Kidney epithelial cell (primary cell): ENCODE data around the gene DPP4. TPM values are rescaled to one million over a fixed set of nuclear protein-coding genes. Genes with fewer than 3 reads are reported as not detected.

Source experiments
- DNase-seq: peaks from one replicate; pipeline ENCODE4 v3.0.0-alpha.2; 2010; ENCODE audit warnings: low read depth
- H3K27me3 ChIP-seq: 2 replicates; pipeline ENCODE4 v1.6.0; 2011; ENCODE audit warnings: low read length; ENCODE audit not compliant: control insufficient read depth, insufficient read depth
- H3K36me3 ChIP-seq: 2 replicates; pipeline ENCODE4 v1.5.1; 2011; ENCODE audit warnings: low read length; ENCODE audit not compliant: control insufficient read depth, insufficient read depth
- H3K4me3 ChIP-seq: 2 replicates; pipeline ENCODE4 v1.5.1; 2011; ENCODE audit warnings: low read depth, mild to moderate bottlenecking, control low read depth, low read length
- CTCF ChIP-seq: IDR thresholded peaks from 2 replicates; pipeline ENCODE4 v1.5.1; 2011; ENCODE audit warnings: mild to moderate bottlenecking, moderate library complexity, low read length, control low read depth, inconsistent platforms; ENCODE audit not compliant: insufficient read depth, poor library complexity, severe bottlenecking
- total RNA-seq: library from RNA; depleted of rRNA; stranded (reverse); fragments of >200 nt; gene quantifications from 2 replicates; pipeline ENCODE4 v1.2.3, GENCODE V29; 2015

DPP4 gene
- total RNA-seq, 1 donor from 2014 or later, result 61.6 TPM

GRCh38 chr2:162060532-162060931, 13.5 kb downstream of the DPP4 start:
- no peak for TF ChIP-seq CTCF
- Histone ChIP-seq H3K36me3 (no peaks in the 10 kb centered on the region), H3K4me3 (no peak overlapping the region), H3K27me3 (no peaks in the 10 kb centered on the region)
- DNase-seq, result no peak

GRCh38 chr2:162058973-162059668, 14.9 kb downstream of the DPP4 start:
- H3K27me3 ChIP-seq, result no peaks in the 10 kb centered on the region
- no peaks in the 10 kb centered on the region for H3K36me3 ChIP-seq
- DNase-seq, result peak; percentile 50
- no peak for TF ChIP-seq CTCF
- H3K4me3 ChIP-seq, result no peak overlapping the region

- DNase-seq, result no peak
- no peak overlapping the region for H3K4me3 ChIP-seq
- no peaks in the 10 kb centered on the region for H3K36me3 ChIP-seq
- no peak for TF ChIP-seq CTCF
- no peaks in the 10 kb centered on the region for H3K27me3 ChIP-seq
These were observed 16.6 kb downstream of the DPP4 start for GRCh38 chr2:162057426-162057825.

DNA sequence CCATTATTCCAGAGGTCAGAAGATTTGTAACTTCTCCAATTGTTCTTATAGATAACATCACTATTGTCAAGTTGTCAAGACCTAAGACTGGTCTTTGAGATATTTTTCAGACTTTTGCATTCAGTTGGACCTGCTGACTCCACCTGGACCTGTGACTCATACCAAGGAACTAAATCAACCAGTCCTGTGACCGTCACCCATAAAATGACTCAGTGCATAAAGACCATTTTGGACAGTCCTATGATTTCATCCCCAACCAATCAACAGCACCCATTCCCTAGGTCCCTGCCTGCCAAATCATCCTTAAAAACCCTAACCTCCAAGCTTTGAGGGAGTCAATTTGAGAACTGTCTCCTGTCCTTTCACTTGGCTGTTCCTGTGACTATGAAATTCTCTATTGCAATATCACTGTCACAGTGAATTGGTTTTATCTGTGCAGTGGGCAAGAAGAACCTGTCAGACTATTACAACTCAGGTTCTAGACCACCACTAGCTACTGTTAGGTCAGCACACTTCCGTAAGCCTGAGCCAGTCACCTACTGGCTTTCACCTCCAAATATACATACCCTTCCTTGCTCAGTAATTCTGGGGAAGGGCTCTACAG, 17.1 kb downstream of the DPP4 start:
- TF ChIP-seq CTCF, result no peak
- Histone ChIP-seq H3K4me3 (no peak overlapping the region), H3K27me3 (no peaks in the 10 kb centered on the region), H3K36me3 (no peaks in the 10 kb centered on the region)
- DNase-seq, result no peak

GRCh38 chr2:162053808-162054155, 20.2 kb downstream of the DPP4 start:
- no peak for DNase-seq
- H3K36me3 ChIP-seq, result no peaks in the 10 kb centered on the region
- H3K27me3 ChIP-seq, result no peaks in the 10 kb centered on the region
- no peak for TF ChIP-seq CTCF
- no peak overlapping the region for H3K4me3 ChIP-seq

- no peaks in the 10 kb centered on the region for H3K27me3 ChIP-seq
- no peak for TF ChIP-seq CTCF
- H3K4me3 ChIP-seq, result no peak overlapping the region
- H3K36me3 ChIP-seq, result no peaks in the 10 kb centered on the region
- no peak for DNase-seq
These were observed 20.8 kb downstream of the DPP4 start for GRCh38 chr2:162053066-162053807.
